ENCODE data around the gene PCDH19. TPM values are rescaled to one million over a fixed set of nuclear protein-coding genes. Genes with fewer than 3 reads are reported as not detected.

PCDH19 gene
- total and polyA plus RNA-seq, 10 of the 15 experiments (the other 5 are each of a cell fraction or from before 2014, with no cell fraction given) = 0.01 TPM; not detected in 9

DNA sequence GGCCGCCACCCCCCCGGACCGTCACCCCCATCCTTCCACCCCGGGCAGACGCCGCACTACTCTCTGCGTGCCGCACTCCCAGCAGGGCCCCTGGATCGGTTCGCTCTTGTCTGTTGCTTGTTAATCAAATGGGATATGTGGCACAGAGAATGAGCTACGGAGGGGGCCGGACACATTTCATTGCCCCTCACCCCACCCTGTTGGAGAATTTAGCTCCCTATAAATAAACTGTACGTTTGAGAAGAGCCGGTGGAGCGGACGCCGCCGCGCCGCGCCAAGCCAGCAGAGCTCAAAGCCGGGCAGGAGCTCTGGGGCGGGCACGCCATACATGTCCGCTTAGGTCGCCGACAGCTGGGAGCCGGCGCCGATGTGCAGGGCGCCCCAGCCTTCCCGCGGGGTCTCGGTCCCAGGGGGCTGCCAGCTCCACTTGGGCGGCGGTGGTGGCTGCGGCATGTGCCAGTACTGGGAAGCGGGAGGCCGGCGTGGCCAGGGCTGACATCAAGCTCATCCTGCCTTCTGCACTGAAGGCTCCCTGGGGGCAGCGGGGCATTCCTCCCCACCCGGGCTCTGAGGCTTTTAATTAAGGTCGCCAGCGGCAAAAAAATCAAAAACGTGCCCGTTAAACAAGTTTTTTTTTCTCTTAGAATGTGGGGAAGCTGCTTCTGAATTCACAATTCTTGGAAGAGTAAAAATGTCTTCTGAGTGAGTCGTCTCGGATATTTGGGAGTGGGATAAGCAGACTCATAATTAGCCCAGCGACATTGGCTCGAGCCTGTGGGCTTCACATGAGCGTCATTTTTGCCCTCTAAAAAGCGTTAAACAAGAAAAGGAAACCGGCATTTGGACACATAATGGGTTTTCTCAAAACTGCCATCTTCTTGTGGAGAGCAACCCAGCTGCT lies 1.1 kb upstream of the PCDH19 start:
- DNase-seq (ENCODE audit: low read depth, low spot score) (no peak), ATAC-seq (no peak), FAIRE-seq (no peak)
- no peaks in the 10 kb centered on the region for H4K20me1 ChIP-seq (ENCODE audit: control insufficient read depth, insufficient read depth)
- ChIA-PET SMC1A (ENCODE audit: uncharacterized antibody, unreplicated experiment) (no interaction called here), RAD21 (ENCODE audit: unreplicated experiment) (no interaction called here), CTCF (interaction anchor here (1.0 kb wide), 1 partner anchor 32 kb away, joined by 3 read pairs; no protein-coding TSS in a partner anchor), POLR2A (no interaction called here)
- H3K4me3 ChIP-seq = no peak overlapping the region
- BruUV-seq (replicated peaks) = no TSS peak
- no peak overlapping the region for H3K9ac ChIP-seq (ENCODE audit: control insufficient read depth, insufficient read depth, low read length)
- no peak for TF ChIP-seq SMARCA5 (IDR thresholded peaks at IDR 0.05)
- TF ChIP-seq EP300 (IDR thresholded peaks at IDR 0.05; ENCODE audit: borderline replicate concordance in 1 of 2, control insufficient read depth in 1 of 2, low read depth in 2 of 2, low read length in 2 of 2) = no peak
- no peaks in the 10 kb centered on the region for H3K79me2 ChIP-seq (ENCODE audit: control insufficient read depth, insufficient read depth, low read length)
- no peak overlapping the region for H2AFZ ChIP-seq (ENCODE audit: control insufficient read depth, low read depth, low read length)
- 52% methylated on average over 52 of the region's 53 CpGs for WGBS (ENCODE audit: insufficient coverage, insufficient replicate concordance, low lambda C conversion rate, missing lambda C conversion rate)
- in situ Hi-C loops (cut with MboI) (loop anchor here (25.0 kb wide), 1 partner anchor 1124 kb away; no protein-coding TSS in a partner anchor), intact Hi-C loops (cut with micrococcal nuclease; ENCODE audit: unreplicated experiment) (no loop called here)
- no peaks in the 10 kb centered on the region for H3K36me3 ChIP-seq (ENCODE audit: control insufficient read depth in 2 of 2, insufficient read depth in 2 of 2, low read length in 1 of 2)
- no peaks in the 10 kb centered on the region for H3K4me1 ChIP-seq (ENCODE audit: control insufficient read depth, insufficient read depth, low read length)
- H3K27ac ChIP-seq (ENCODE audit: control insufficient read depth, insufficient read depth) = no peak overlapping the region
- H3K4me2 ChIP-seq (ENCODE audit: control insufficient read depth, insufficient read depth) = no peak overlapping the region
- H3K9me3 ChIP-seq (replicated peaks; ENCODE audit: control insufficient read depth, insufficient read depth, low read length) = peaks cover 15% of the 10 kb centered on the region; the same call in 1 of the 3 replicates
- H3K27me3 ChIP-seq (replicated peaks in 1 of 2; ENCODE audit: control insufficient read depth in 2 of 2, insufficient read depth in 2 of 2, low read length in 1 of 2) = no peaks in the 10 kb centered on the region; a peak in 2 of 4 replicates

DNA sequence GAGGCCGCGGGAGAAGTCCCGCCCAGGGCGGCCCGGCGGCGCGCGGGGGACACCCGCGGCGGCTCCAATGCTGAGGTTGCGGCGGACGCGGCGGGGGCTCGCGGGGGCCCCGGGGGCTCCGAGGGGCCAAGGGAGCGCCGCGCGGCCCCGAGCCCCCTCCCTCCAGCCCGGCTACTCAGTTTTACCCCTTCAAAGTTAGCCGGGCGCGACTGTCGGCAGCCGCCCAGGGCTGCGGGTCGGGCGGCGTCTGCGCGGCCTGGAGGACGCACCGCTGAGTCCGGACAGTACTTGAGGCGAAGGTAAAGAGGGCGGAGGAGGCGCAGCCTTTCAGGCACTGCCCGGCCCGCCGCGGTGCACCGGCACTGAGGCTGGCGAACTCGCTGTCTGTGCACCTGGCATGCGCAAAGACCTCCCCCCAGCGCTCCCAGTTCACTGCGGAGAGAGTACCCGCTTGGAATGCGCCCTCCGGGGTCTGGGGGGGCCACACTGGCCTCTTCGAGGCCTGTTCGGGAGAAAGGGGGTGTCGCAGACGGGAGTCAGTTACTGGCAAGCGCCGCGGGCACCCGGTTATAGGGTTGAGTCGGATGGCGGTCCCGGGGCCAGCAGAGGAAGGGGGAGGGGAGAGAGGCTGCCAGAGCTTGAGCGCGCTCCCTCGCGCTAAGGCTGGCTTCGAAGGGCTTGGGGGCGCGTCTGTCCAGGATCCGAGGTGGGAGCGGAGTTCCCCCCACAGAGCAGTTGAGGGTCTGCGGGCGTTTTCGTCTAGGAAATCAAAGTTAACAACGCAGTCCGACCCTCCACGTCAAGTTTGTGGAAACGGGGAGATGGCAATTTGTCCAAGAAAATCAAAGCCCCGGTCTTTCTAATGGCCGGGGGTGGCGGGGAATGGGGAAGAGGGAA lies 1.1 kb downstream of the PCDH19 start:
- no peak for ATAC-seq
- Histone ChIP-seq H3K4me1 (ENCODE audit: control insufficient read depth, insufficient read depth, low read length) (no peaks in the 10 kb centered on the region), H3K9me3 (replicated peaks; ENCODE audit: control insufficient read depth, insufficient read depth, low read length) (peaks cover 15% of the 10 kb centered on the region; the same call in 1 of the 3 replicates), H3K27me3 (replicated peaks in 1 of 2; ENCODE audit: control insufficient read depth in 2 of 2, insufficient read depth in 2 of 2, low read length in 1 of 2) (no peaks in the 10 kb centered on the region; a peak in 1 of 4 replicates), H4K20me1 (ENCODE audit: control insufficient read depth, insufficient read depth) (no peaks in the 10 kb centered on the region), H3K79me2 (ENCODE audit: control insufficient read depth, insufficient read depth, low read length) (no peaks in the 10 kb centered on the region), H3K27ac (ENCODE audit: control insufficient read depth, insufficient read depth) (no peak overlapping the region), H3K9ac (ENCODE audit: control insufficient read depth, insufficient read depth, low read length) (no peak overlapping the region), H3K36me3 (ENCODE audit: control insufficient read depth in 2 of 2, insufficient read depth in 2 of 2, low read length in 1 of 2) (no peaks in the 10 kb centered on the region), H2AFZ (ENCODE audit: control insufficient read depth, low read depth, low read length) (no peak overlapping the region), H3K4me2 (ENCODE audit: control insufficient read depth, insufficient read depth) (no peak overlapping the region), H3K4me3 (no peak overlapping the region)
- FAIRE-seq = no peak
- in situ Hi-C loops (cut with MboI) = loop anchor here (25.0 kb wide), 1 partner anchor 1122 kb away; no protein-coding TSS in a partner anchor
- POLR2A ChIA-PET = no interaction called here
- intact Hi-C loops (cut with micrococcal nuclease; ENCODE audit: unreplicated experiment) = no loop called here
- RAD21 ChIA-PET (ENCODE audit: unreplicated experiment) = no interaction called here
- no peak for DNase-seq (ENCODE audit: low read depth, low spot score)
- CTCF ChIA-PET = no interaction called here
- BruUV-seq (replicated peaks) = no TSS peak
- 51% methylated on average over 39 of the region's 87 CpGs for WGBS (ENCODE audit: insufficient coverage, insufficient replicate concordance, low lambda C conversion rate, missing lambda C conversion rate)
- SMC1A ChIA-PET (ENCODE audit: uncharacterized antibody, unreplicated experiment) = no interaction called here
- no peak for TF ChIP-seq NFYA (IDR thresholded peaks at IDR 0.05; ENCODE audit: borderline replicate concordance, low read depth, low read length)
- TF ChIP-seq NFIC (IDR thresholded peaks at IDR 0.05; ENCODE audit: low read depth, low read length) = no peak
- no peak for TF ChIP-seq RELA (IDR thresholded peaks at IDR 0.05; ENCODE audit: borderline replicate concordance, partially characterized antibody)
- no peak for TF ChIP-seq ETV6 (conservative IDR thresholded peaks at IDR 0.05 in 1 of 2, IDR thresholded peaks at IDR 0.05 in 1 of 2; ENCODE audit: borderline replicate concordance in 1 of 2, low read depth in 1 of 2)
- no peak for TF ChIP-seq RUNX3 (IDR thresholded peaks at IDR 0.05; ENCODE audit: low read length)
- no peak for TF ChIP-seq USF1 (IDR thresholded peaks at IDR 0.05; ENCODE audit: borderline replicate concordance, extremely low read length, insufficient read depth, low read depth, low read length)
- no peak for TF ChIP-seq SIX5 (IDR thresholded peaks at IDR 0.05; ENCODE audit: low read depth, low read length, severe bottlenecking)
- no peak for TF ChIP-seq HDGF (IDR thresholded peaks at IDR 0.05)
- TF ChIP-seq, protein P1, sequence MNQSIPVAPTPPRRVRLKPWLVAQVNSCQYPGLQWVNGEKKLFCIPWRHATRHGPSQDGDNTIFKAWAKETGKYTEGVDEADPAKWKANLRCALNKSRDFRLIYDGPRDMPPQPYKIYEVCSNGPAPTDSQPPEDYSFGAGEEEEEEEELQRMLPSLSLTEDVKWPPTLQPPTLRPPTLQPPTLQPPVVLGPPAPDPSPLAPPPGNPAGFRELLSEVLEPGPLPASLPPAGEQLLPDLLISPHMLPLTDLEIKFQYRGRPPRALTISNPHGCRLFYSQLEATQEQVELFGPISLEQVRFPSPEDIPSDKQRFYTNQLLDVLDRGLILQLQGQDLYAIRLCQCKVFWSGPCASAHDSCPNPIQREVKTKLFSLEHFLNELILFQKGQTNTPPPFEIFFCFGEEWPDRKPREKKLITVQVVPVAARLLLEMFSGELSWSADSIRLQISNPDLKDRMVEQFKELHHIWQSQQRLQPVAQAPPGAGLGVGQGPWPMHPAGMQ (IDR thresholded peaks at IDR 0.05; ENCODE audit: borderline replicate concordance) = no peak
- TF ChIP-seq CHD4 (IDR thresholded peaks at IDR 0.05) = no peak

Measured in GM12878 (cell line).